ENCODE results near the gene FKBP14. TPM values are rescaled to one million over a fixed set of nuclear protein-coding genes. Genes with fewer than 3 reads are reported as not detected.

The FKBP14 gene
- total and polyA plus RNA-seq, 2 of the 8 experiments (the other 6 are each of a cell fraction or from before 2014, with no cell fraction given) = 3.2 to 20.7 TPM

GRCh38 chr7:30048582-30048981, 22.1 kb upstream of the FKBP14 start:
- Histone ChIP-seq H3K18ac (ENCODE audit: extremely low read depth, low read length) (no peak overlapping the region), H3K14ac (ENCODE audit: insufficient read length) (no peak overlapping the region), H3K4me3 (ENCODE audit: extremely low read depth in 1 of 4, insufficient read depth in 2 of 4, low read depth in 3 of 4, low read length in 4 of 4) (no peak overlapping the region), H3K23me2 (ENCODE audit: low read depth, low read length) (no peaks in the 10 kb centered on the region), H4K8ac (ENCODE audit: extremely low read depth, insufficient read depth, low read length) (no peak overlapping the region), H3K4ac (replicated peaks; ENCODE audit: insufficient read length, low read depth, low read length) (no peak overlapping the region), H3K36me3 (ENCODE audit: control insufficient read depth in 2 of 4, insufficient read depth in 4 of 4, low read length in 3 of 4) (peaks cover 8 to 36% (median 31%) of the 10 kb centered on the region in 4 experiments; a peak in 7 of 8 replicates), H3K4me1 (replicated peaks in 1 of 4; ENCODE audit: control insufficient read depth in 3 of 4, insufficient read depth in 4 of 4, low read length in 3 of 4) (no peaks in the 10 kb centered on the region), H2BK120ac (replicated peaks; ENCODE audit: low read depth, low read length) (no peak overlapping the region), H3K23ac (ENCODE audit: insufficient read length) (no peak overlapping the region), H3K27ac (ENCODE audit: low read depth, low read length) (no peak overlapping the region), H4K91ac (replicated peaks; ENCODE audit: insufficient read length, low read length) (no peak overlapping the region), H3K4me2 (ENCODE audit: insufficient read depth in 1 of 2, low read depth in 2 of 2, low read length in 2 of 2) (no peak overlapping the region), H2BK20ac (ENCODE audit: low read length) (no peak overlapping the region), H3K9me3 (ENCODE audit: insufficient read depth in 2 of 2, low read depth in 1 of 2, low read length in 1 of 2) (no peaks in the 10 kb centered on the region), H4K20me1 (replicated peaks in 1 of 2; ENCODE audit: control insufficient read depth in 1 of 2, insufficient read depth in 2 of 2, low read length in 2 of 2) (peaks cover 0 to 2% of the 10 kb centered on the region in 2 experiments), H2BK12ac (ENCODE audit: low read depth, low read length) (no peak overlapping the region), H3K79me2 (ENCODE audit: control insufficient read depth in 1 of 2, insufficient read depth in 2 of 2, low read length in 2 of 2) (peaks cover 0 to 11% of the 10 kb centered on the region in 2 experiments; a peak in 2 of 4 replicates), H3K79me1 (ENCODE audit: low read depth, low read length) (no peaks in the 10 kb centered on the region), H3K9ac (replicated peaks in 1 of 4; ENCODE audit: extremely low read depth in 1 of 4, low read depth in 3 of 4, low read length in 3 of 4) (no peak overlapping the region), H3K27me3 (replicated peaks in 1 of 4; ENCODE audit: control insufficient read depth in 3 of 4, extremely low read depth in 1 of 4, insufficient read depth in 3 of 4, low read length in 3 of 4) (no peaks in the 10 kb centered on the region), H4K5ac (ENCODE audit: insufficient read length, low read depth, low read length) (no peak overlapping the region), H2AFZ (ENCODE audit: low read length) (no peak overlapping the region), H2AK5ac (ENCODE audit: low read depth, low read length) (no peak overlapping the region), H3K56ac (replicated peaks; ENCODE audit: insufficient read length, low read depth, low read length) (no peak overlapping the region), H2BK15ac (ENCODE audit: low read length) (no peak overlapping the region), H2BK5ac (ENCODE audit: low read depth, low read length) (no peak overlapping the region)
- CTCF ChIA-PET (ENCODE audit: partially characterized antibody) = interaction anchor here (0.6 to 1.9 kb wide), 5 partner anchors 13 to 78 kb away, joined by 3 to 9 read pairs (median 4); no protein-coding TSS in a partner anchor
- no peak for DNase-seq (ENCODE audit: low read depth in 1 of 2, low spot score in 2 of 2)
- POLR2A ChIA-PET (ENCODE audit: partially characterized antibody) = no interaction called here
- WGBS, 2 experiments (ENCODE audit: extremely low coverage in 1 of 2, insufficient coverage in 1 of 2, insufficient read length in 1 of 2, insufficient replicate concordance in 2 of 2, low coverage in 1 of 2, low lambda C conversion rate in 2 of 2, missing lambda C conversion rate in 1 of 2) = 89% methylated on average over 2 of the region's 2 CpGs; no CpG with 5 or more reads in 1 of the 2 experiments
- no peak for FAIRE-seq
- TF ChIP-seq TAF7 (optimal IDR thresholded peaks at IDR 0.05; ENCODE audit: borderline replicate concordance, low read depth, low read length) = no peak
- no peak for TF ChIP-seq ATF2 (IDR thresholded peaks at IDR 0.05; ENCODE audit: low read length)
- TF ChIP-seq CBX5 (IDR thresholded peaks at IDR 0.05; ENCODE audit: low read depth, low read length) = no peak
- no peak for TF ChIP-seq NRF1 (IDR thresholded peaks at IDR 0.05; ENCODE audit: low read depth, low read length)

Measured in H1 (cell line).